IMR-90 (cell line): ENCODE results near the gene SORD.

Source experiments
- CEBPB ChIP-seq: IDR thresholded peaks from 2 replicates; pipeline ENCODE4 v1.6.1; 2012; ENCODE audit warnings: low read depth, low read length, improper control_type of control experiment
- POLR2A ChIP-seq: IDR thresholded peaks from 2 replicates; pipeline ENCODE4 v1.6.1; 2012; ENCODE audit warnings: mild to moderate bottlenecking, low read depth, low read length
- RCOR1 ChIP-seq: IDR thresholded peaks from 2 replicates; pipeline ENCODE4 v1.6.1; 2012; ENCODE audit warnings: mild to moderate bottlenecking, low read length, improper control_type of control experiment; ENCODE audit not compliant: insufficient replicate concordance
- RFX5 ChIP-seq: IDR thresholded peaks from 2 replicates; pipeline ENCODE4 v1.8.0; 2012; ENCODE audit warnings: low read depth, mild to moderate bottlenecking, low read length, moderate library complexity
- TF ChIP-seq, protein P1 (sequence below): fragments of 150-350 bp; IDR thresholded peaks from 2 replicates; pipeline ENCODE4 v1.6.1; 2016; ENCODE audit warnings: low read depth, mild to moderate bottlenecking, low read length, moderate library complexity, borderline replicate concordance
- TF ChIP-seq, protein P2 (sequence below): conservative IDR thresholded peaks from 2 replicates; pipeline ENCODE4 v1.5.1; 2012; ENCODE audit warnings: mild to moderate bottlenecking, low read depth, low read length, improper control_type of control experiment

DNA sequence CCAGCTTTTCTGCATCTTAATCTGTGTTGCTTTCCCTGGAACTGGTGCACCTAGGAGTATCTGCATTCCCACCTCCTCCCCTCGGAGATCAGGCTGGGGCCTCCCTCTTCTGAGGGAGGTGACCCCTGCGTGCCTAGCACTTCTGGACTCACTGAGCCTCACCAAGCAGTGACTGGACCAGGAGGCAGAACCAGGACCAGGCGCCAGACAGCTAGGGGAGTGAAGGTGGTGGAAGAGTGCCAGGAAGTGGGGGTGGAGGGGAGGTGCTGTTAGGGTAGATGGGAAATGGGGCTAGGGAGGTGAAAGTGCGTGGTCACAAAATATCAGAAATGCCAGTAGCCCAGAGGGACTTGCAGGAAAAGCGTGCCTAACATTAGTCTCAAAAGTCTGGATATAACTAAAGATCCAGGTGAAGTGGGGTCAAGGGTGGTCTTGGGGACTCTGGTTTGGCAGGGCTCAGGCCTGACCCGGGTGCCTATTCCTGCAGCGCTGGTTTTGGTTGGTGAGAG, 92.4 kb downstream of the SORD start:
- TF ChIP-seq, protein P1, sequence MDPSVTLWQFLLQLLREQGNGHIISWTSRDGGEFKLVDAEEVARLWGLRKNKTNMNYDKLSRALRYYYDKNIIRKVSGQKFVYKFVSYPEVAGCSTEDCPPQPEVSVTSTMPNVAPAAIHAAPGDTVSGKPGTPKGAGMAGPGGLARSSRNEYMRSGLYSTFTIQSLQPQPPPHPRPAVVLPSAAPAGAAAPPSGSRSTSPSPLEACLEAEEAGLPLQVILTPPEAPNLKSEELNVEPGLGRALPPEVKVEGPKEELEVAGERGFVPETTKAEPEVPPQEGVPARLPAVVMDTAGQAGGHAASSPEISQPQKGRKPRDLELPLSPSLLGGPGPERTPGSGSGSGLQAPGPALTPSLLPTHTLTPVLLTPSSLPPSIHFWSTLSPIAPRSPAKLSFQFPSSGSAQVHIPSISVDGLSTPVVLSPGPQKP: no peak
- TF ChIP-seq, protein P2, sequence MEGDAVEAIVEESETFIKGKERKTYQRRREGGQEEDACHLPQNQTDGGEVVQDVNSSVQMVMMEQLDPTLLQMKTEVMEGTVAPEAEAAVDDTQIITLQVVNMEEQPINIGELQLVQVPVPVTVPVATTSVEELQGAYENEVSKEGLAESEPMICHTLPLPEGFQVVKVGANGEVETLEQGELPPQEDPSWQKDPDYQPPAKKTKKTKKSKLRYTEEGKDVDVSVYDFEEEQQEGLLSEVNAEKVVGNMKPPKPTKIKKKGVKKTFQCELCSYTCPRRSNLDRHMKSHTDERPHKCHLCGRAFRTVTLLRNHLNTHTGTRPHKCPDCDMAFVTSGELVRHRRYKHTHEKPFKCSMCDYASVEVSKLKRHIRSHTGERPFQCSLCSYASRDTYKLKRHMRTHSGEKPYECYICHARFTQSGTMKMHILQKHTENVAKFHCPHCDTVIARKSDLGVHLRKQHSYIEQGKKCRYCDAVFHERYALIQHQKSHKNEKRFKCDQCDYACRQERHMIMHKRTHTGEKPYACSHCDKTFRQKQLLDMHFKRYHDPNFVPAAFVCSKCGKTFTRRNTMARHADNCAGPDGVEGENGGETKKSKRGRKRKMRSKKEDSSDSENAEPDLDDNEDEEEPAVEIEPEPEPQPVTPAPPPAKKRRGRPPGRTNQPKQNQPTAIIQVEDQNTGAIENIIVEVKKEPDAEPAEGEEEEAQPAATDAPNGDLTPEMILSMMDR: no peak
- TF ChIP-seq CEBPB: no peak
- TF ChIP-seq RCOR1: no peak
- TF ChIP-seq POLR2A: no peak
- no peak for TF ChIP-seq RFX5
